Cerebellar cortex (tissue), 1 donor: Measurements from ENCODE around the gene WWC1.

ENCODE experiments used
- DNase-seq: peaks from one replicate; pipeline ENCODE4 v3.0.0-alpha.2; 2015; ENCODE audit warnings: low spot score

Gene WWC1

GRCh38 chr5:168364750-168365550, 73.5 kb downstream of the WWC1 start:
- no peak for DNase-seq

- no peak for DNase-seq
Observed at GRCh38 chr5:168365581-168366081, 74.2 kb downstream of the WWC1 start.

GRCh38 chr5:168366116-168366515, 74.7 kb downstream of the WWC1 start:
- DNase-seq: no peak

DNA sequence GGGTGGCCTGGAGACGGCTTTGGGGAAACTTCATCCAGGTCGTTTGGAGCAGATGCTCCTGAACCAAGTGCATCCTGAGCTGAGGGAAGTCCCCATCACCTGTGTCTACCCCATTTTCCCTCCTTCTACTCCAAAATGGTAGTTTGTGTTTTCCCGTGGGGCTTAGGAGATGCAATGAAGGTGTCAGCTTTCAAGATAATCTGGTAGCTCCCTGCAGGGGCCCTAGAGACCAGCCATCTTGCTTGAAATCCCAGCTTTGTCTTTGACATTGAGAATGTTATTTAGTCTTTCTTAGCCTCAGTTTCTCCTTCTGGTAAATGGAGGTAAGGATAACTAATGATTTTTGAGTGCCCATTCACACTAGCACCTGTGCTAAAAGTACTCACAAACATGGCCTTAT, 77.4 kb downstream of the WWC1 start:
- DNase-seq: no peak

- DNase-seq: no peak
Observed at GRCh38 chr5:168370831-168371230, 79.4 kb downstream of the WWC1 start.

- no peak for DNase-seq
Observed at GRCh38 chr5:168372356-168372946, 81.0 kb downstream of the WWC1 start.

DNA sequence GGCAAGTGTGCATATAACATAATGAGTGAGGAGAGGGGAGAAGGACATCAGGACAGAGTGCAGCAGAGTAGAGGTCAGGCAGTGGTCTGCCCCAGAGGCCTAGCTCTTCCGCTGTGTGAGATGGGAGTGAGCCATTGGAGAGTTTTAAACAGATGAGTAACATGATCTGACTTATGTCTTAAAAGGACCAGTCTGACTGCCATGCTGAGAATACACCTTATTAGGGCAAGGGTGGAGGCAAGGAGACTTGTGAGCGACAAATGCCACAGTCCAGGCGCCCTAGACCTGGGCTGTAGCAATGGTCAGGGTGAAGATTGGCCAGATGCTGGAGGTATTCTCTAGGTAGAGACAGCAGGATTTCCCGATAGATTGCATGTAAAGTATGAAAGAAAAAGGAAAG, 83.1 kb downstream of the WWC1 start:
- DNase-seq: no peak

- no peak for DNase-seq
Observed at GRCh38 chr5:168375214-168375613, 83.8 kb downstream of the WWC1 start.

DNA sequence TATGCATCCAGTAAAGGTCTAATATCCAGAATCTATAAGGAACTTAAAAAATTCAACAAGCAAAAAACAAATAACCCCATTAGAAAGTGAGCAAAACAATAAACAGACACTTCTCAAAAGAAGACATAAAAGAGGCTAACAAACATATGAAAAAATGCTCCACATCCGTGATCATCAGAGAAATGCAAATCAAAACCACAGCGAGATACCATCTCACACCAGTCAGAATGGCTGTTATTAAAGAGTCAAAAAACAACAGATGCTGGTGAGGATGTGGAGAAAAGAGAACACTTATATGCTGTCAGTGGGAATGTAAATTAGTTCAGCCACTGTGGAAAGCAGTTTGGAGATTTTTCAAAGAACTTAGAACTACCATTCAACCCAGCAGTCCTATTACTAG, 86.1 kb downstream of the WWC1 start:
- no peak for DNase-seq

DNA sequence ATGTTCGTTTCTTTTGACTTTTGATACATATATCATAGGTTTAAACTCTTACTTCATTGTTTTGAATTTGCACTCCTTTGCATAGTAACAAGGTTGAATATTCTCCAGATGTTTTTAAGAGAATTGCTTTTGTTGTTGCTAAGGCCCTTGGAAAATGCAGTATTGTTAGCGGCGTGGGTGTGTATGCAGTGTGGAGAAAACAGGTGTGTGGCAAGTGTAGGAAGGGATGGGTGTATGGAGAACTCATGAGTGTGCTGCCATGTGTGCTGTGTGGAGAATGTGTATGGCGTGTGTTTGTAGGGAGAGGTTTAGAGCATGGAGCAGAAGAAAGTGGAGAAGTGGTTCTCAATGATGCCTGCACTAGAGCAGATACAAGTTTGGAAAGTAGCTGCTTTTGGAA, 87.3 kb downstream of the WWC1 start:
- no peak for DNase-seq

- no peak for DNase-seq
Observed at GRCh38 chr5:168382421-168382820, 91.0 kb downstream of the WWC1 start.

- DNase-seq: no peak
Observed at GRCh38 chr5:168390491-168390890, 99.0 kb downstream of the WWC1 start.

DNA sequence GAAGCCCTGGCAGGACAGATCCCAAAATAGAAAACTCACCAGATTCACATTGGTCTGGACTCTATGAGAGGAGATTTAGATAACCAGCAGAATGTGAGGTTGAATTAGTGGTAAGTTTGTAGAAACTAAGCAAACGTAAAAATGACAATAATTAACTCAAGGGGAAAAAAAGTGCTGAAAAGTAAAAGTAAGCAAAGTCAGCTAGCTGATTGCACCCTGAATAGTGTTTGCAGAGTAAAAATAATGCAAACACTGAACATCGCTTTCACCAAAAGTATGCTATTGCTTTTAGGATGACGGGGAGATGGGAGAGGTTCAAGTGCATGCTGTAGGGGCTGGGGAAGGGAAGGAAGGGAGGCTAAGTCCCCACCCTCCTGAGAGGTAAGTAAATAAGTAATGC, 102.3 kb downstream of the WWC1 start:
- DNase-seq: no peak

DNA sequence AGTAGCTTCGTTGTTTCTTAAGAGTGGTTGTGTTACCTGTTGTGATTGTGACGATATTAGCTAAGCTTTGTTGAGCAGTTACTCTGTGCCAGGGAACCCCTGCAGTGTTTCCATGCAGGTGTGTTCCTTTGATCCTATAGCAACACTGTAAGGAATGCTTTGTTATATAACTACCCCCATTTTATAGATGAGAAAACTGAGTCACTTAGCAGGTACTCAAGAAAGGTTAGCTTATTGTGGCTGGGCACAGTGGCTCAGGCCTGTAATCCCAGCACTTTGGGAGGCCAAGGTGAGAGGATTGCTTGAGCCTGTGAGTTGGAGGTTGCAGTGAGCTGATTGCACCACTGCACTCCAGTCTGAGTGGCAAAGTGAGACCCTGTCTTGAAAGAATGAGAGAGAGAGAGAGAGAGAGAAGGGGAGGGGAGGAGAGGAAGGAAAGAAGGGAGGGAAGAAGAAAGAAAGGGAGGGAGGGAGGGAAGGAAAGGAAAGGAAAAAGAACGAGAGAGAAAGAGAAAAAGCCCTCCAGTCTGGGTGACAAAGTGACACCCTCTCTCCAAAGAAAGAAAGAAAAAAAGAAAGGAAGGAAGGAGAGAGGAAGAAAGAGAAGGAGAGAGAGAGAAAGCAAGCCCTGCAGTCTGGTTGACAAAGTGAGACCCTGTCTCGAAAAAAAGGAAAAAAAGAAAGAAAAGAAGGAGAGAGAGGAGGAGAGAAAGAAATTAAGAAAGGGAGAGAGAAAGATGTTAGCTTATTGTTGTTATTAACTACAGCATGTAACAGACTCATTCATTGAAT, 109.2 kb downstream of the WWC1 start:
- DNase-seq: no peak

- DNase-seq: no peak
Observed at GRCh38 chr5:168401226-168401625, 109.8 kb downstream of the WWC1 start.

GRCh38 chr5:168401880-168402279, 110.4 kb downstream of the WWC1 start:
- no peak for DNase-seq

DNA sequence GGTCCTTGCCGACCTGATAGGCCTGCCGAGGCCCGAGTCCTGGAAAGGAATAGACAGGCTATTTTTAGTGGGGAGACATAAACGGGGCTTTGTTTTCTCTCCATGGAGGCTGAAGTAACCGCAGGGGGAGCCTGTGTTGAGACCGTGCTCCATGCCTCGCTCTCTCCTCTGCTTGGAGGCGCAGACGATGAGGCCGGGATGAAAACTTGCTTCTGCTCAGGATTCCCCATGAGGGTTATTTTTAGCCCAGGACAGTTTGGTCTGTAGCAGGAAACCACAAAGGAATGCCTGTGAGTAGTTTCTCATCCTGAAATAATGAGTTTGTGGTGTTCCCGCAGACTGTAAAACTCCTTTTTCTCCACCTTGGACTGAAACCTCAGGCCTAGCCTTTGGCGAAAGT, 112.9 kb downstream of the WWC1 start:
- DNase-seq: no peak

GRCh38 chr5:168407211-168407610, 115.8 kb downstream of the WWC1 start:
- DNase-seq: no peak

DNA sequence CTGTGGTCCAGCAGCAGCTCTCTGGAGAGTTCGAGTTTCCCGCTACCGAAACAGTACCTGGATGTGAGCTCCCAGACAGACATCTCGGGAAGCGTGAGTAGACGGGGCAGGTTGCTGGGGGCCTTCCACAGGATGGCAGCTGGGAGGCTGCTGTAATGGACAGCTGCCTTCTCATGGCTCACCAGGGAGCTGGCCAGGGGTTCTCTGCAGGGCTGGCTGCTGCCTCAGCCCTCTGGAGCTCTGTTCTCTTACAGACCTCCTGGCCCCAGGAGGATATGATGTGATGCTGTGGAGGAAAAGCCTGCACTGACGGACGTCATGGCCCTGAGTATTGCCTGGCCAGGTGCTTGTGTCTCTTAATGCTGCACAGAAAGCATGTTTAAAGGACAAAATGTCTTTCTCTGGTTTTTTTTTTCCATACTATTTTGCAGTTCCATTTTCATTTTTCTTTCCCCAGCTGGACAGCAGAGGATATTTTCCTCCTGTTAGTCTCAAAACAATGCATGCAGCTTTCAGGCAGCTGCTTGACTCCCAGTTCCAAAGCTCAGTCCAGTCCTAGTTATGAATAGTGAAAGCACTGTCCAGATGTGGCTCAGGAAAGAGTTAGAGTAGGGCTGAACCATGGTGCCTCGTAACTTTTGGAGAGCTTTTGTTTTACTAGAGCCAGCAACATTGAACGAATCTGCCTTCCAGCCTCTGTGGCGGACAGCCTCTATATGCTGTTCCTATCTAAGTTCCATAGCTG, 117.3 kb downstream of the WWC1 start:
- DNase-seq: no peak

GRCh38 chr5:168409591-168410458, 118.4 kb downstream of the WWC1 start:
- no peak for DNase-seq

- no peak for DNase-seq
Observed at GRCh38 chr5:168411871-168412270, 120.4 kb downstream of the WWC1 start.
